HG03066 (cell line): Measurements from ENCODE around the gene DISC1.

Experiments used
- ATAC-seq: cut with Tn5 transposase; IDR thresholded peaks from one replicate; pipeline ENCODE4 v1.9.1; 2021; ENCODE audit warnings: low read depth; ENCODE audit not compliant: unreplicated experiment

Gene DISC1

DNA sequence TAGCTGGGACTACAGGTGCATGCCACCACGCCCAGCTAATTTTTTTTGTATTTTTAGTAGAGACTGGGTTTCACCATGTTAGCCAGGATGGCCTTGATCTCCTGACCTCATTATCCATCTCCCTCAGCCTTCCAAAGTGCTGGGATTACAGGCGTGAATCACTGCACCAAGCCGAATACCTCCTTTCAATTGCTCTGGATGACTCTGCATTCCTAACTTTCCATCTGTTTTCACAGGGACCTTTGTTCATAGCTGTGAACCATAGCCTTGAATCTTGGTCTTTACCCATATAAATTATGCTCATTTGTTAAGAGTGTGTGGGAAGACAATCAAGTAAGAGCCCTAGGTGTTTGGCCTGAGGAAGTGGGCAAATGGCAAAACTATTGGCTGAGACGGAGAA is 422.7 kb downstream of the DISC1 start:
- no peak for ATAC-seq

DNA sequence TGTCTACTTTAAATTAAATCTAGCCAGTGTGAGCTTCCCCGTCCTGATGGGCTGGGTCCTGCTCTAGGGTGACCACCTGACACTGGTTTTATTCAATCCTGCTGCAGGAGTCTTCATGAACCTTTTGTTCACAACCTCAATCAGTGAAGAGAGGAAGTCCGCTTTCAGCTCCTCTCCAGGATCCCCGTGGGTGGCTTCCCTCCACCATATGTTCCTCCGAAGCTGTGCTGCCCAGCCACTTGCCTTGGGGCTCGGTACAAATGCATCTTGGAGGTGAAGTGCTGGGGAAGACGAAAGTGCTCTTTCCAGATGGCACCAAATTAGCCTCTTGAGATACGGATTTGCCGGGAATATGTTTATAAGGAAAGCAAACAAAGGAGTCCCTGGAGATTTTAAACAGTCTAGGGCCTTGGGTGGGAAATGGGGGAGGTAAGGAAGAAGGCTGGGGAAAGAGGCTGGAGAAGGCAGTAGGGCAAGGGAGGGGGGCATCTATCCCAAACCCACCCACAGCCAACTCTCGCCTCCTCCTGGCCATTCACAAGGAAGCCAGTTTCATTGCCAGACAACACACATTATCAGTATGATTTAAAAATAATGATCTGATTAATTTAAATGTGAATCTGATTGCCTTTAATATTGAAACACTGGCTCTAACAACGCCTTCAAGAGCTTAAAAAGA is 430.8 kb downstream of the DISC1 start:
- no peak for ATAC-seq

DNA sequence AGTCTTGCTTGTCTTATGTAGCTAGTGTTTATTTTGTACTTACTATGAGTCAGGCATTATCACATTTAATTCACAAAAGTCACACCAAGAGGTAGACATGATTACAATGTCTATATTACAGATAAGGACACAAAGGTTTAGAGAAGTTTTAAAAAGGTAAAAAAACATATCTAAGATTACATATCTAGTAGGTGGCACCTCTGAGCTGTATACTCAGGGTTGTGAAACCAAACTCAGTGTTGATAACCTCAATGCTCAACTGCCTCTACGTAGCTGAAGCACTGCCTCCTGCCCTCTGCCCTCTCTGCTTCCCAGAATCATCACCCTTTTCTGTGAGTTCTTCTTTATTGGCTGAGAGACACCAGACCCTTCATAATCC is 431.3 kb downstream of the DISC1 start:
- no peak for ATAC-seq

DNA sequence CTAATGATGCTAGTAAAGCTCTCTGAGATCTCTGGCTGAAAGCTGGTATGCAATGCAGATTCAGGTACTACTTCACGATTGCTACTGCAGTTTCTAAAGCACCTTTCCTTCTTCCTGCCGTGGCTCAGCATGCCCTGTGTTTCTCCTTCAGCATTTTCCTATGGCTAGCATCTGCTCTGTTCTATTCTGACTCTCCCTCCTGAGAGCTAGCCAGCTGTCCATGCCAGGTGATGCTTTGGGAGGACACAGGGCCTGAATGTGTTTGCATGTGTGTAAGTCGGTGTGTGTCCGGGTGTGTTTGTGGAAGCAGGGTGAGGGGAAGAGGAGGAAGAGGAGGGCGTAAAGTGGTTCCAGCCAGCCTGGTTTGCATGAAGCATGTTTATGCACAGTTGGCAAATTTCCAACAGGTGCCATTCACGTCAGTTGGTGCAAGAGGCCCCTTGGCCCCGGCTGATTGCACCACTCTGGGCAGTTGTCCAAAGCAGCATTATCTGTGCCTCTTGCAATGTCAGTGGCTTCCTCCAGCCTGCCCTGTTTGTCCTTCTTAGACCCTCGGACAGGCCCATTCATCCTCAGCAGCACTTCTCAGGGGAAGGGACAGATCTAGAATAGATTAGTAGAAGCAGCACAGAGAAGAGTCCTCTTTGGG is 433.3 kb downstream of the DISC1 start:
- no peak for ATAC-seq

DNA sequence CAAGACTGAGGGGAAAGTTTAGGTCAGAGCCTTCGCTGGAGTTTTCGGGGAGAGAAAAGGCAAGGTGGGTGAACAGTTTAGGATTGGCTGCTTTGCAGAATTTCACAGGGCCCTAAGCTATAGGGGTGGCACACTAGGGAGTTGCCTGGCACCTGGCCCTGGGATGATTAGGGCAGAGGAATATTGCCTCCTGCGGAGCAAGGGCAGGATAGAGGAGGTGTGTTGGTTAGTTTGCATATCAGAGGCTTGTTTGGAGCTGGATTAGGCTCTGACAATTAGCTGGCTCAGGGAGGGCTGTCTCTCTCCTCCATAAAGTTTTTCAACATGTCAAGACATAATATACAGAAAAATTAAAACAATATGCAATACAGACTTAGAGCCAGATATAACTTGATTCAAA is 436.4 kb downstream of the DISC1 start:
- no peak for ATAC-seq

DNA sequence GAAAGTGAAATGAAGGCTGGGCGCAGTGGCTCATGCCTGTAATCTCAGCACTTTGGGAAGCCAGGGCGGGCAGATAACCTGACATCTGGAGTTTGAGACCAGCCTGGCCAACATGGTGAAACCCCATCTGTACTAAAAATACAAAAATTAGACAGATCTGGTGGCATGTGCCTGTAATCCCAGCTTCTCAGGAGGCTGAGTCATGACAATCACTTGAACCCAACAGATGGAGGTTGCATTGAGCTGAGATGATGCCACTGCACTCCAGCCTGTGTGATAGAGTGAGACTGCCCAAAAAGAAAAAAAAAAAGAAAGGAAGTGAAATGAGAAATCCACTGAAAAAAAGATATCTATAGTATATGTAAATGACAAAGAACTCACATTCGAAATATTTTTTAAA is 439.9 kb downstream of the DISC1 start:
- no peak for ATAC-seq

DNA sequence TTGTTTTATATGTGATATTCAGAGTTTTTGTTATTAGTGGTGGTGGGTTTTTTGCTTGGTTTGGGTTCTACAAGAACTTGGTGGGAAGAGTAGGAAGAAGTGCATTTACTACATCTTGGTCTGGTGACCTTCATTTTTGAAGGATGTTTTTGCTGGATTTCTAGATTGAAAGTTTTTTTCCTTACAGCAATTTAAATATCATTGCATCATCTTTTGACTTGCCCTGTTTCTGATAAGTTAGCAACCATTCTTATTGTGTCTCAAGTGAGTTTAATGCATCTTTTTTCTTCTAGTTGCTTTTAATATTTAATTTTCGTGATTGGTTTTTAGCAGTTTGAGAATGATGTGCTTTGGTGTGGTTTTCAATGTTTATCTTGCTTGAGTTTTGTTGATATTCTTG is 447.7 kb downstream of the DISC1 start:
- ATAC-seq = no peak

DNA sequence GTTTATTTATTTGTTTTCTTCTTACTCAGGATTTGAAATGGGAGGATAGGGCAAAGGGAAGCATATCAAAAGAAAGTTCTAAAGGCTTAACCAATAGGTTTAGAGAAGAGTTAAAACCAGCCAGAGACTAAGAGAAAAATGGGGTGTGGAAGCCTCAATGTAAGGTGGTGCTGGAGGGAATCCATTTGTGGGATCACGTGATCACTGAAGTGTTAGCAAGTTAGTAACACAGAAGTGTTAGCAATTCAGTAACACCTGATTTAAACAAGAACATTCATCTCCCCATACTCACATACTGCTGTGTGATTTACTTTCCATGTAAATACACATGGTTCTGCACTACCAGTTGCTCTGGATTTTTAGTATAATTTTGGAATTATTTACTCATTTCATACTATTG is 451.2 kb downstream of the DISC1 start:
- ATAC-seq = no peak

DNA sequence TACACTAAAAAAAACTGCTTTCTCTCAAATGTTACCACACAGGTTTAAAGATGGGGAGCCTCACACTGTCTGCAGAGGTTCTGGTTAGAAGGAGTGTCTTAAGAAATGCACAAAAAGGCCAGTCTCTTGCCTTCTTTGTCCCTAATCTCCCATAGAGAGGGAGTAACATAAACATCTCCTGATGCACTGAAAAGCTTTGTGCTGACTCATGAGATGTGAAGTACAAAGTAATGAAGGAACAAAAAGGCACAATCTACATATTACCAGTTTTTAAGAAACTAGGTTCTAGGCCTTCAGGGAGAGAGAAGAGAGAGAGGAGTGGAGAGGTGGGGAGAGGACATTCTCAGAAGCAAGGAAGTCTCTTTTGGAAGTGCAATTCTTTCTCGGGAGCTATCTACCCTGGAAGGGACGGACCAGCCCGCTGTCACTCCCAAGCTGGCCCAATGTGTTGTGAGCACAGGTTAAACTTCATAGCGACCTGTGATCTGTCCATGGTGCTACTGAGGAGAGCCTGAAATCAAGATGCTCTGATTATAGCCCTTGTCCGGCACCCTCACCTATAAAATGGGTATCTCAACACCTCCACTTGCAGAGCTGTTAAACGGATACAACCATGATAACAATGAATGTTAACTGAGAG is 458.1 kb downstream of the DISC1 start:
- ATAC-seq = no peak

DNA sequence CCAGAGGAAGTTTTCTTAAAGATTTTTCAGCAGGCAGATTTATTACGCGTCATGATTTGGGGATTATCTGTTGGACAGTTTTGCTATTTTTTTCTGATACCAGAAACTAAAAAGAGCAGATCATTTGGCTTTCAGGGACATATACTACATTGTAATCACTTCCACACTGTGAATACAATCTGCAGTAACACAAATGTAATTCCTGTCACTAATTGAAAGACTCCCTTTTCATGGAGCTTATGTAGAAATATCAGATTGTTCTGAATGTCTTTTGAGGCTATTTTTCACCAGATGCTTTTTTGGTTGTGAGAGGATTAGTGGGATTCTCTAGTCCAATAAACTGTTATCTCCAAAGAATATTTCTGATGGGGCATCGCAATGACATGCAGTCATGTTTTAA is 464.2 kb downstream of the DISC1 start:
- ATAC-seq = no peak
